ENCODE data around the gene ACTR6.
A peak's percentile ranks its signal among the peaks of the same experiment; 100 is the strongest.
"Not testable (repeated sequence)": the region's sequence is repeated elsewhere in the genome, so short reads cannot be mapped to it uniquely, and the experiment has no call there.

Gene ACTR6

GRCh38 chr12:100219328-100220109 is 18.9 kb downstream of the ACTR6 start:
- DNase-seq (ENCODE audit: low spot score): no peak

GRCh38 chr12:100221523-100221922 is 20.9 kb downstream of the ACTR6 start:
- DNase-seq (ENCODE audit: low spot score): no peak

- not testable (repeated sequence) for DNase-seq (ENCODE audit: low spot score)
Measured at GRCh38 chr12:100222173-100222572, 21.6 kb downstream of the ACTR6 start.

GRCh38 chr12:100225491-100225890 is 24.9 kb downstream of the ACTR6 start:
- DNase-seq (ENCODE audit: low spot score): no peak

GRCh38 chr12:100229036-100229635 is 28.5 kb downstream of the ACTR6 start:
- DNase-seq (ENCODE audit: low spot score): peak; percentile 9

GRCh38 chr12:100229876-100230275 is 29.3 kb downstream of the ACTR6 start:
- DNase-seq (ENCODE audit: low spot score): no peak

GRCh38 chr12:100231873-100232272 is 31.3 kb downstream of the ACTR6 start:
- not testable (repeated sequence) for DNase-seq (ENCODE audit: low spot score)

GRCh38 chr12:100234166-100234565 is 33.6 kb downstream of the ACTR6 start:
- peak; percentile 3 for DNase-seq (ENCODE audit: low spot score)

- peak; percentile 55 for DNase-seq (ENCODE audit: low spot score)
Measured at GRCh38 chr12:100234591-100235304, 34.1 kb downstream of the ACTR6 start.

GRCh38 chr12:100238801-100239200 is 38.2 kb downstream of the ACTR6 start:
- DNase-seq (ENCODE audit: low spot score): no peak

GRCh38 chr12:100239589-100239988 is 39.0 kb downstream of the ACTR6 start:
- no peak for DNase-seq (ENCODE audit: low spot score)

- no peak for DNase-seq (ENCODE audit: low spot score)
Measured at GRCh38 chr12:100243137-100243536, 42.5 kb downstream of the ACTR6 start.

GRCh38 chr12:100247765-100248164 is 47.1 kb downstream of the ACTR6 start:
- no peak for DNase-seq (ENCODE audit: low spot score)

- DNase-seq (ENCODE audit: low spot score): no peak
Measured at GRCh38 chr12:100248886-100249285, 48.3 kb downstream of the ACTR6 start.

GRCh38 chr12:100249941-100250340 is 49.3 kb downstream of the ACTR6 start:
- DNase-seq (ENCODE audit: low spot score): no peak

GRCh38 chr12:100251917-100252316 is 51.3 kb downstream of the ACTR6 start:
- DNase-seq (ENCODE audit: low spot score): no peak

- DNase-seq (ENCODE audit: low spot score): no peak
Measured at GRCh38 chr12:100253437-100253836, 52.8 kb downstream of the ACTR6 start.

- no peak for DNase-seq (ENCODE audit: low spot score)
Measured at GRCh38 chr12:100254876-100255275, 54.3 kb downstream of the ACTR6 start.

- DNase-seq (ENCODE audit: low spot score): no peak
Measured at GRCh38 chr12:100258127-100258526, 57.5 kb downstream of the ACTR6 start.

GRCh38 chr12:100263131-100263530 is 62.5 kb downstream of the ACTR6 start:
- DNase-seq (ENCODE audit: low spot score): no peak

- not testable (repeated sequence) for DNase-seq (ENCODE audit: low spot score)
Measured at GRCh38 chr12:100265107-100265506, 64.5 kb downstream of the ACTR6 start.

- no peak for DNase-seq (ENCODE audit: low spot score)
Measured at GRCh38 chr12:100265732-100266584, 65.3 kb downstream of the ACTR6 start.
